Gastroesophageal sphincter (tissue), 4 donors: ENCODE measurements around the gene KIRREL3. TPM values are rescaled to one million over a fixed set of nuclear protein-coding genes. Genes with fewer than 3 reads are reported as not detected.

Experiments used
- ATAC-seq: fragments of 150-250 bp; one replicate; pipeline ENCODE4 v1.9.1; 2016; ENCODE audit warnings: mild to moderate bottlenecking, moderate library complexity
- H3K27ac ChIP-seq, 4 donors: fragments of 200-600 bp; sonication (generic) in 3 of 4; 1 replicate in 3 of 4; 2 replicates in 1 of 4; pipeline ENCODE4 v1.5.1; 2016 to 2019
- H3K27me3 ChIP-seq: fragments of 200-600 bp; sonication (generic); one replicate; pipeline ENCODE4 v1.5.1; 2019
- H3K36me3 ChIP-seq, 2 donors: fragments of 200-600 bp; sonication (generic); one replicate each; pipeline ENCODE4 v1.5.1; 2019; ENCODE audit warnings: control low read depth in 1 of 2
- H3K4me1 ChIP-seq, 3 donors: fragments of 200-600 bp; sonication (generic); 1 replicate in 2 of 3; 2 replicates in 1 of 3; pipeline ENCODE4 v1.5.1; 2016 to 2019; ENCODE audit warnings: control low read depth in 2 of 3
- H3K4me3 ChIP-seq, 2 donors: fragments of 200-600 bp; sonication (generic); one replicate each; pipeline ENCODE4 v1.5.1; 2019; ENCODE audit warnings: mild to moderate bottlenecking in 1 of 2, moderate library complexity in 1 of 2
- H3K9me3 ChIP-seq, 3 donors: fragments of 200-600 bp; sonication (generic); one replicate each; pipeline ENCODE4 v1.5.1; 2017 to 2019; ENCODE audit warnings: control low read depth in 2 of 3
- CTCF ChIP-seq, 4 experiments: fragments of 200-600 bp in 2 of 4; fragments of 450-650 bp in 2 of 4; sonication (generic) in 1 of 4; IDR thresholded peaks; one replicate each; pipeline ENCODE4 v1.5.1; 2017 to 2019; ENCODE audit warnings: antibody characterized with exemption in 4 of 4, mild to moderate bottlenecking in 2 of 4, moderate library complexity in 2 of 4
- EP300 ChIP-seq: sonication (generic); formaldehyde crosslinking; IDR thresholded peaks from one replicate; pipeline ENCODE4 v1.6.1; 2017; ENCODE audit warnings: antibody characterized with exemption, mild to moderate bottlenecking
- POLR2A ChIP-seq, 2 donors: fragments of 450-650 bp; IDR thresholded peaks; one replicate each; pipeline ENCODE4 v1.6.1; 2017; ENCODE audit warnings: antibody characterized with exemption in 2 of 2, mild to moderate bottlenecking in 2 of 2, moderate library complexity in 1 of 2
- POLR2AphosphoS5 ChIP-seq: sonication (generic); formaldehyde crosslinking; IDR thresholded peaks from one replicate; pipeline ENCODE4 v1.6.1; 2017; ENCODE audit warnings: antibody characterized with exemption
- WGBS, 2 donors: methylation state at CpG; one replicate each; pipeline ENCODE4 v1.1.5; 2018; ENCODE audit warnings: low coverage in 1 of 2; 5-methylcytosine and 5-hydroxymethylcytosine counted together
- total RNA-seq, 4 donors: library from RNA; depleted of rRNA; stranded (reverse); fragments of >200 nt; gene quantifications; one replicate each; pipeline ENCODE4 v1.1.0, GENCODE V29; 2016

Gene KIRREL3
- total RNA-seq, 4 donors from 2014 or later = 0.54 to 3.9 (median 1.4) TPM

GRCh38 chr11:126756421-126756820 lies 244.1 kb downstream of the KIRREL3 start:
- ATAC-seq = no peak
- no peak overlapping the region for H3K27ac ChIP-seq
- H3K27me3 ChIP-seq = peaks cover 11% of the 10 kb centered on the region
- no peaks in the 10 kb centered on the region for H3K4me1 ChIP-seq
- no peak overlapping the region for H3K4me3 ChIP-seq
- 67 to 83% methylated on average over 1 of the region's 2 CpGs for WGBS, 2 donors
- peaks cover 0 to 7% (median 0%) of the 10 kb centered on the region in 3 donors for H3K9me3 ChIP-seq
- no peaks in the 10 kb centered on the region for H3K36me3 ChIP-seq
- TF ChIP-seq CTCF (IDR thresholded peaks at IDR 0.05) (no peak), POLR2A (IDR thresholded peaks at IDR 0.05) (no peak), POLR2AphosphoS5 (no peak), EP300 (no peak)

DNA sequence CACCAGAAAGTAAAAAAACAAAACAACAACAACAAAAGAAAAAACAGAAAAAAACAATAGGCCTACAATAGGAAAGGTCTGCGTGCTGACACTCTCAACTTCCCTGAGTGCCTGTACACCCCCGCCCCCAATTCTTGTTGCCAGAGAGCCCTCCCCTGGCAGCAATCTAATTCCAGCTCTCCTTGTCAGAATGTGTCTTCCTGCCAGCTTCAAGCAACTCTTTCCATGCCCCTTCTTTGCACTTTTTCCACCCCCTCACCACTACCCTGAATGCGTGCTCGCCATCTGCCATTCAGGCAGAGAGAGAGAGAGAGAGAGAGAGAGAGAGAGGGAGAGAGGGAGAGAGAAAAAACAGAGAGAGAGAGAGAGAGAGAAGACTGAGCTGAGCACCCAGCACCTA lies 245.0 kb downstream of the KIRREL3 start:
- ATAC-seq = no peak
- no peak overlapping the region for H3K27ac ChIP-seq
- 60 to 73% methylated on average over 1 to 2 of the region's 4 CpGs for WGBS, 2 donors
- no peaks in the 10 kb centered on the region for H3K4me1 ChIP-seq
- TF ChIP-seq CTCF (IDR thresholded peaks at IDR 0.05) (no peak), POLR2AphosphoS5 (no peak), POLR2A (IDR thresholded peaks at IDR 0.05) (no peak), EP300 (no peak)
- H3K4me3 ChIP-seq = no peak overlapping the region
- peaks cover 0 to 7% (median 0%) of the 10 kb centered on the region in 3 donors for H3K9me3 ChIP-seq
- no peaks in the 10 kb centered on the region for H3K36me3 ChIP-seq
- peaks cover 11% of the 10 kb centered on the region for H3K27me3 ChIP-seq

- H3K4me1 ChIP-seq = no peaks in the 10 kb centered on the region
- WGBS, 2 donors = 77 to 80% methylated on average over 6 to 7 of the region's 7 CpGs
- ATAC-seq = no peak
- no peak overlapping the region for H3K4me3 ChIP-seq
- peaks cover 11% of the 10 kb centered on the region for H3K27me3 ChIP-seq
- TF ChIP-seq POLR2AphosphoS5 = no peak
- TF ChIP-seq EP300 = no peak
- TF ChIP-seq CTCF (IDR thresholded peaks at IDR 0.05) = no peak
- TF ChIP-seq POLR2A (IDR thresholded peaks at IDR 0.05) = no peak
- H3K9me3 ChIP-seq = peaks cover 0 to 7% (median 0%) of the 10 kb centered on the region in 3 donors
- no peaks in the 10 kb centered on the region for H3K36me3 ChIP-seq
- no peak overlapping the region for H3K27ac ChIP-seq
Observed at GRCh38 chr11:126754591-126755426, 245.8 kb downstream of the KIRREL3 start.

DNA sequence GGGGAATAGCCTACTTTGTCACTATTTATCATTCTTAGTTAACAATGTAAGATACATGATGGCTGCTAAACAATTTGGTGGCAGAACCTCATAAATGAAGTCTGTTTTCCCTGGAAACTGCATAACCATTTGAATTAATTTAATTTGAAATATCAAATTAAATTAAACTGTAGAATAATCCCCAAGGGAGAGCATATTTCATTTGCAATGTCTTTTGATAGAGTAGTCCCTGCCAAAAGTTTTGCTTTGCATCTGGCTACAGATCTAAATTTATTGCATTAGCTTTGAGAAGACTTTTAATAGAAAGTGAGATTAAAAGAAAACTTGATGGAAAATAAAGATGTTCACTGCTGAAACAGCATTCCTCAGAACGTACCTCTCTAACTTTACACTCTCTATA lies 246.6 kb downstream of the KIRREL3 start:
- TF ChIP-seq EP300 = no peak
- peaks cover 11% of the 10 kb centered on the region for H3K27me3 ChIP-seq
- 41 to 50% methylated on average over 1 of the region's 1 CpG for WGBS, 2 donors
- peaks cover 0 to 7% (median 0%) of the 10 kb centered on the region in 3 donors for H3K9me3 ChIP-seq
- H3K4me3 ChIP-seq = no peak overlapping the region
- no peaks in the 10 kb centered on the region for H3K36me3 ChIP-seq
- H3K27ac ChIP-seq = no peak overlapping the region
- H3K4me1 ChIP-seq = no peaks in the 10 kb centered on the region
- ATAC-seq = no peak

GRCh38 chr11:126751242-126751641 lies 249.3 kb downstream of the KIRREL3 start:
- Histone ChIP-seq H3K27ac (no peak overlapping the region), H3K9me3 (peaks cover 0 to 7% (median 0%) of the 10 kb centered on the region in 3 donors), H3K27me3 (peaks cover 22% of the 10 kb centered on the region), H3K4me3 (no peak overlapping the region), H3K36me3 (no peaks in the 10 kb centered on the region), H3K4me1 (no peaks in the 10 kb centered on the region)
- ATAC-seq = no peak
- TF ChIP-seq POLR2AphosphoS5 = no peak
- no peak for TF ChIP-seq EP300
- no peak for TF ChIP-seq POLR2A (IDR thresholded peaks at IDR 0.05)
- TF ChIP-seq CTCF (IDR thresholded peaks at IDR 0.05) = no peak
- 18 to 19% methylated on average over 4 of the region's 4 CpGs for WGBS, 2 donors
